ENCODE results near the gene CFDP1.
A peak's percentile ranks its signal among the peaks of the same experiment; 100 is the strongest.
"Not testable (repeated sequence)": the region's sequence is repeated elsewhere in the genome, so short reads cannot be mapped to it uniquely, and the experiment has no call there.

The CFDP1 gene

GRCh38 chr16:75458439-75458838, 25.1 kb upstream of the CFDP1 start:
- DNase-seq (ENCODE audit: low read depth in 2 of 2) = no peak

- DNase-seq (ENCODE audit: low read depth in 2 of 2) = no peak
Observed at GRCh38 chr16:75458029-75458428, 24.7 kb upstream of the CFDP1 start.

- DNase-seq (ENCODE audit: low read depth in 2 of 2) = no peak
Observed at GRCh38 chr16:75457485-75458021, 24.2 kb upstream of the CFDP1 start.

GRCh38 chr16:75456971-75457370, 23.7 kb upstream of the CFDP1 start:
- DNase-seq (ENCODE audit: low read depth in 2 of 2) = no peak

- DNase-seq (ENCODE audit: low read depth in 2 of 2) = not testable (repeated sequence)
Observed at GRCh38 chr16:75456486-75456885, 23.2 kb upstream of the CFDP1 start.

GRCh38 chr16:75455677-75456076, 22.4 kb upstream of the CFDP1 start:
- no peak for DNase-seq (ENCODE audit: low read depth in 2 of 2)

- no peak for DNase-seq (ENCODE audit: low read depth in 2 of 2)
Observed at GRCh38 chr16:75452464-75453190, 19.3 kb upstream of the CFDP1 start.

- DNase-seq (ENCODE audit: low read depth in 2 of 2) = no peak
Observed at GRCh38 chr16:75446416-75446815, 13.1 kb upstream of the CFDP1 start.

- DNase-seq (ENCODE audit: low read depth in 2 of 2) = no peak
Observed at GRCh38 chr16:75445298-75445697, 12.0 kb upstream of the CFDP1 start.

- no peak for DNase-seq (ENCODE audit: low read depth in 2 of 2)
Observed at GRCh38 chr16:75443298-75443697, 10.0 kb upstream of the CFDP1 start.

GRCh38 chr16:75433732-75434413, 570 bp upstream of the CFDP1 start:
- DNase-seq (ENCODE audit: low read depth in 2 of 2) = no peak

- DNase-seq (ENCODE audit: low read depth in 2 of 2) = no peak
Observed at GRCh38 chr16:75429621-75430403, 3.5 kb downstream of the CFDP1 start.

- not testable (repeated sequence) for DNase-seq (ENCODE audit: low read depth in 2 of 2)
Observed at GRCh38 chr16:75426524-75426923, 6.8 kb downstream of the CFDP1 start.

- DNase-seq (ENCODE audit: low read depth in 2 of 2) = not testable (repeated sequence)
Observed at GRCh38 chr16:75424105-75424762, 9.1 kb downstream of the CFDP1 start.

- DNase-seq (ENCODE audit: low read depth in 2 of 2) = no peak
Observed at GRCh38 chr16:75423723-75424104, 9.6 kb downstream of the CFDP1 start.

GRCh38 chr16:75421820-75422126, 11.5 kb downstream of the CFDP1 start:
- DNase-seq (ENCODE audit: low read depth in 2 of 2) = no peak

- peak in 1 of 2 donors; percentile 13 for DNase-seq (ENCODE audit: low read depth in 2 of 2)
Observed at GRCh38 chr16:75420987-75421819, 12.1 kb downstream of the CFDP1 start.

GRCh38 chr16:75416904-75417565, 16.3 kb downstream of the CFDP1 start:
- no peak for DNase-seq (ENCODE audit: low read depth in 2 of 2)

GRCh38 chr16:75415169-75415905, 18.0 kb downstream of the CFDP1 start:
- no peak for DNase-seq (ENCODE audit: low read depth in 2 of 2)

GRCh38 chr16:75413951-75414350, 19.4 kb downstream of the CFDP1 start:
- no peak for DNase-seq (ENCODE audit: low read depth in 2 of 2)
